Breast epithelium (tissue), 4 donors: Measurements from ENCODE around the gene TBC1D30. TPM values are rescaled to one million over a fixed set of nuclear protein-coding genes. Genes with fewer than 3 reads are reported as not detected.

Experiments
- DNase-seq, 2 donors: peaks; one replicate each; pipeline ENCODE4 v3.0.0-alpha.2; 2019; ENCODE audit warnings: low spot score in 2 of 2
- H3K27ac ChIP-seq, 2 donors: fragments of 200-600 bp; sonication (generic) in 1 of 2; one replicate each; pipeline ENCODE4 v1.5.1; 2016 to 2019; ENCODE audit warnings: mild to moderate bottlenecking in 1 of 2
- H3K27me3 ChIP-seq, 2 donors: fragments of 200-600 bp; sonication (generic) in 1 of 2; one replicate each; pipeline versions ENCODE4 v1.5.1 to v1.6.0; 2017 to 2019; ENCODE audit warnings: control low read depth in 1 of 2, mild to moderate bottlenecking in 1 of 2
- H3K36me3 ChIP-seq: fragments of 200-600 bp; one replicate; pipeline ENCODE4 v1.5.1; 2019
- H3K4me1 ChIP-seq, 2 donors: fragments of 200-600 bp; sonication (generic); one replicate each; pipeline ENCODE4 v1.5.1; 2016 to 2019; ENCODE audit warnings: control low read depth in 1 of 2
- H3K4me3 ChIP-seq, 3 donors: fragments of 200-600 bp; sonication (generic); 1 replicate in 2 of 3; 2 replicates in 1 of 3; pipeline ENCODE4 v1.5.1; 2016 to 2019; ENCODE audit warnings: mild to moderate bottlenecking in 3 of 3, moderate library complexity in 2 of 3
- H3K9me3 ChIP-seq, 2 donors: fragments of 200-600 bp; sonication (generic) in 1 of 2; one replicate each; pipeline ENCODE4 v1.5.1; 2016 to 2019; ENCODE audit warnings: control low read depth in 1 of 2
- CTCF ChIP-seq, 3 donors: fragments of 450-650 bp; IDR thresholded peaks; one replicate each; pipeline ENCODE4 v1.5.1; 2016 to 2017; ENCODE audit warnings: antibody characterized with exemption in 3 of 3, mild to moderate bottlenecking in 3 of 3, moderate library complexity in 3 of 3
- POLR2A ChIP-seq: fragments of 450-650 bp; IDR thresholded peaks from one replicate; pipeline ENCODE4 v1.6.1; 2016; ENCODE audit warnings: antibody characterized with exemption, mild to moderate bottlenecking, moderate library complexity
- POLR2AphosphoS5 ChIP-seq, 3 donors: sonication (generic); formaldehyde crosslinking; IDR thresholded peaks; one replicate each; pipeline ENCODE4 v1.6.1; 2017; ENCODE audit warnings: antibody characterized with exemption in 3 of 3
- intact Hi-C: fragments of 100-400 bp; cut with DNase I; formaldehyde crosslinking; loops from one replicate; pipeline ENCODE4 v1.15.1; 2023; ENCODE audit warnings: low total_unique reads
- total RNA-seq, 3 donors: library from RNA; depleted of rRNA; stranded (reverse); fragments of >200 nt; gene quantifications; one replicate each; pipeline ENCODE4 v1.1.0, GENCODE V29; 2016

TBC1D30 gene
- total RNA-seq, 3 donors from 2014 or later: 3.2 to 16.4 (median 11.9) TPM

- no peaks in the 10 kb centered on the region for H3K36me3 ChIP-seq
- intact Hi-C loops: no loop called here
- no peaks in the 10 kb centered on the region for H3K9me3 ChIP-seq
- no peaks in the 10 kb centered on the region for H3K4me1 ChIP-seq
- H3K27ac ChIP-seq: no peak overlapping the region
- no peak for DNase-seq
- no peak overlapping the region for H3K4me3 ChIP-seq
- TF ChIP-seq POLR2AphosphoS5 (IDR thresholded peaks at IDR 0.05): no peak
- no peak for TF ChIP-seq CTCF (IDR thresholded peaks at IDR 0.05)
- no peak for TF ChIP-seq POLR2A
- no peaks in the 10 kb centered on the region for H3K27me3 ChIP-seq
Measured at GRCh38 chr12:64813723-64814122, 10.7 kb upstream of the TBC1D30 start.

GRCh38 chr12:64814432-64814831 is 10.0 kb upstream of the TBC1D30 start:
- no peaks in the 10 kb centered on the region for H3K27me3 ChIP-seq
- DNase-seq: no peak
- H3K4me3 ChIP-seq: no peak overlapping the region
- no peaks in the 10 kb centered on the region for H3K9me3 ChIP-seq
- no peak for TF ChIP-seq CTCF (IDR thresholded peaks at IDR 0.05)
- TF ChIP-seq POLR2A: no peak
- no peak for TF ChIP-seq POLR2AphosphoS5 (IDR thresholded peaks at IDR 0.05)
- H3K36me3 ChIP-seq: no peaks in the 10 kb centered on the region
- H3K27ac ChIP-seq: no peak overlapping the region
- no peaks in the 10 kb centered on the region for H3K4me1 ChIP-seq
- intact Hi-C loops: no loop called here

- H3K27me3 ChIP-seq: peaks cover 3 to 6% of the 10 kb centered on the region in 2 donors
- intact Hi-C loops: no loop called here
- H3K9me3 ChIP-seq: no peaks in the 10 kb centered on the region
- H3K36me3 ChIP-seq: no peaks in the 10 kb centered on the region
- DNase-seq: no peak
- TF ChIP-seq POLR2A (no peak), CTCF (IDR thresholded peaks at IDR 0.05) (no peak), POLR2AphosphoS5 (IDR thresholded peaks at IDR 0.05) (no peak)
- H3K4me3 ChIP-seq: no peak overlapping the region
- H3K4me1 ChIP-seq: peaks cover 0 to 1% of the 10 kb centered on the region in 2 donors
- H3K27ac ChIP-seq: no peak overlapping the region
Measured at GRCh38 chr12:64819816-64820402, 4.5 kb upstream of the TBC1D30 start.

GRCh38 chr12:64820593-64820992 is 3.9 kb upstream of the TBC1D30 start:
- Histone ChIP-seq H3K36me3 (no peaks in the 10 kb centered on the region), H3K9me3 (no peaks in the 10 kb centered on the region), H3K27me3 (peaks cover 7 to 10% of the 10 kb centered on the region in 2 donors), H3K27ac (no peak overlapping the region), H3K4me3 (no peak overlapping the region), H3K4me1 (peaks cover 0 to 8% of the 10 kb centered on the region in 2 donors)
- DNase-seq: no peak
- TF ChIP-seq POLR2AphosphoS5 (IDR thresholded peaks at IDR 0.05) (no peak), CTCF (IDR thresholded peaks at IDR 0.05) (no peak), POLR2A (no peak)
- intact Hi-C loops: no loop called here

DNA sequence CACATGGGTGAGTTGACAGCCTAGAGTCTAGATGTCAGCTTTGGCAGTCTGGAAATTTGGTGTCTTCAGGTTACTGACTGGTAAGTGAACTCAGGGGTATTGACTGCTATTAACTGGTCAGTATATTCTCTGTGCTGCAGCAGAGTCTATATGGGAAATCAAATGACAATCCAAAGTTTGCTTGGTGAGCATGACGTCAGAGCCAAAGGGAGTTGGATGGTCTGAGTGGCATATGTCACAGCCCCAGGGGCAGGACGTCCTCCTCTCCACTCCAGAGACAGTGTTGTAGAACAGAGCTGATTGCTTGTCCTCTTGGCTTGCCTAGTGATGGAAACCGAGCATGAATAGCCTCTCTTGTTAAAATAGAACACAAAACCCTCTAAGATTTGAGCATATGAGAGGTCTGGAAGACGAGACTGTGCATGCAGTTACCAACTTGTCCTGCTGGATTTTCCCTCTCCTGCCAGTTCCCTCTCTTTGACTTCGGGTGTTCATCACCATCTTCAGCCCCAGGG is 3.3 kb upstream of the TBC1D30 start:
- DNase-seq: no peak
- intact Hi-C loops: no loop called here
- Histone ChIP-seq H3K27me3 (peaks cover 7 to 16% of the 10 kb centered on the region in 2 donors), H3K27ac (no peak overlapping the region), H3K4me1 (peaks cover 0 to 14% of the 10 kb centered on the region in 2 donors), H3K36me3 (no peaks in the 10 kb centered on the region), H3K4me3 (no peak overlapping the region), H3K9me3 (no peaks in the 10 kb centered on the region)
- TF ChIP-seq POLR2AphosphoS5 (IDR thresholded peaks at IDR 0.05): no peak
- no peak for TF ChIP-seq POLR2A
- no peak for TF ChIP-seq CTCF (IDR thresholded peaks at IDR 0.05)
